Activated CD8-positive, alpha-beta memory T cell treated with anti-CD3 and anti-CD28 coated beads for 24 hours (primary cell): ENCODE results near the gene PHKA2.
"Not testable (repeated sequence)": the region's sequence is repeated elsewhere in the genome, so short reads cannot be mapped to it uniquely, and the experiment has no call there.

Experiments
- DNase-seq: peaks from one replicate; pipeline ENCODE4 v3.0.0-alpha.2; 2020

Gene PHKA2

GRCh38 chrX:18847901-18848300, 136.0 kb downstream of the PHKA2 start:
- DNase-seq, result not testable (repeated sequence)
